Measurements from ENCODE around the gene FGD2.
"Not testable (repeated sequence)": the region's sequence is repeated elsewhere in the genome, so short reads cannot be mapped to it uniquely, and the experiment has no call there.

The FGD2 gene

DNA sequence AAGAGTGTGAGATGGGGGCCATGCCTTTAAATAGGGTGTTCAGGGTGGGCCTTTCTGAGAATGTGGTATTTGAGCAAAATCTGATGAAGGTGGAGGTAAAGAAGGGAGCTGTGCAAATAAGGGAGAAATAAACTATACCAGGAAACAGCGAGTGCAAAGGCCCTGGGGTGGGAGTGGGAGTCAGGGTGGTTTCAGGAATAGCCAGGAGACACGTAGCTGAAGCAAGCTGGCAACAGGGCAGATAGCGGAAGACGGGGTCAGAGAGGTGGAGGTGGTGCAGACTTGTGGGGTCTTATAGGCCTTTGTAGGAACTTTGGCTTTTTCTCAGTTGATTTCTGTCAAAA, 51.6 kb downstream of the FGD2 start:
- DNase-seq: no peak

- no peak for DNase-seq
These were observed 52.2 kb downstream of the FGD2 start for GRCh38 chr6:37057678-37058077.

DNA sequence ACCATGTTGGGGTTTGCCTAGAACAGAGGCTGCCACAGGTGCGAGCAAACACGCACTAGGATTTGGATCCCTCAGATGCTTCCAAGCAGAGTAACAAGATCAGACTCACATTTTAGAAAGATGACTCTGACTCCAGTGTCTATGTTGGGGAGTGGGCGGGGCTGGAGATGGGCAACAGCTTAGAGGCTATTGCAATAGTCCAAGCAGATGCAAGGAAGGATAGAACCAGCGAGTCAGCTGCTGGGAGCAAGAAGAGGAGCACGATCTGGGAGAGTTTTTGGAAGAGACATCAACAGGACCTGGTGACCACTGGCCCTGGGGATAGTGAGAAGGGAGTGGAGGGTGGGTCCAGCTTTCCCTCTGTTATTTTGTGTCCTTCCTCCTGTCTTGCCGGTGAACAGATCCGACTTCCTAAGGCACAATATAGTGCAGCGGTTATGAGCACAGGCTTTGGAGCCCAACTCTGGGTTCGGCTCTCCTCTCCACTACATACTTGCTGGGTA, 52.7 kb downstream of the FGD2 start:
- no peak for DNase-seq

GRCh38 chr6:37058984-37059343, 53.5 kb downstream of the FGD2 start:
- not testable (repeated sequence) for DNase-seq

- DNase-seq: peak in 26 of 56 donors; percentile 8 to 60 (median 23)
These were observed 54.1 kb downstream of the FGD2 start for GRCh38 chr6:37059344-37060194.

DNA sequence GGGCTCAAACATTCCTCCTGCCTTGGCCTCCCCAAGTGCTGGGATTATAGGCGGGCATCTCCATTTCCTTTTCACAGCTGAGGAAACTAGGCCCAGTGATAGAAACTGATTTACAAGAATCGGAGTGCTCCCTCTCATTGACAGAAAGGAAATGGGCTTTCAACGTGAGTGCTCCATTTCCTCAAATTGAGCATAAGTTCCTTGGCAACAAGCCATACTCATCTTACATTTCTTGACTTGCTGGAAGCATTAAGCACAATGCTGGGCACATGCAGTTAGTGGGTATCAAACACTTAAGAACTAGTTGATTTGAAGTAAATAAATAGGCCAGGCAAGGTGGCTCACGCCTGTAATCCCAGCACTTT, 54.7 kb downstream of the FGD2 start:
- DNase-seq: no peak

DNA sequence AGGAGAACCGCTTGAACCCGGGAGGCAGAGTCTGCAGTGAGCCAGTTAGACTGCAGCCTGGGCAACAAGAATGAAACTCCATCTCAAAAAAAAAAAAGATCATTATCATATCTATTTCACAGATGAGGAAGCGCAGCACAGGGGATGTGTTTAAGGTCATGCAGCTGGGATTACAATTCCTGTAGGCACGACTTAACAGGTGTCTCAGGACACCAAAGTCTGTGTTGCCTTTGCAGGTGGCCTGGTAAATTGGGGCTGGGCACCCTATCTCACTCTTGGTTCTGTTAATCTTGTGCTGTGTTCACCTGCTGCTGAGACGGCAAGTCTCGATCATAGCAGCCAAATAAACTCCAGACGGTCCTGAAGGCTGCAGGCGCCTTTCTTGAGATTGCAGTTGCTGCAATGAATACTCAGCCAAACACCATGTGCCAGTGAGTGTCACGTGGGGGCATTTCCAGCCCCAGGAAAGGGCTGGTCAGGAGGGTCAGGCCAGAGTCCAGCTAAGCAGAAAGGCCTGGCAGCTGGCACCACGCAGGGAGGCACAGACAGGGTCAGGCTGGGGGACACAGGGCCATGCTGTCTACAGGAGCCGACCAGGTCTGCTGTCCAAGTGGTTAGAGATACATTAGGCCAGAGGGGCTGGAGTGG, 55.8 kb downstream of the FGD2 start:
- DNase-seq: peak in 41 of 56 donors; percentile 5 to 80 (median 34)

GRCh38 chr6:37062424-37062823, 57.0 kb downstream of the FGD2 start:
- DNase-seq: no peak

- no peak for DNase-seq
These were observed 63.2 kb downstream of the FGD2 start for GRCh38 chr6:37068356-37069270.

DNA sequence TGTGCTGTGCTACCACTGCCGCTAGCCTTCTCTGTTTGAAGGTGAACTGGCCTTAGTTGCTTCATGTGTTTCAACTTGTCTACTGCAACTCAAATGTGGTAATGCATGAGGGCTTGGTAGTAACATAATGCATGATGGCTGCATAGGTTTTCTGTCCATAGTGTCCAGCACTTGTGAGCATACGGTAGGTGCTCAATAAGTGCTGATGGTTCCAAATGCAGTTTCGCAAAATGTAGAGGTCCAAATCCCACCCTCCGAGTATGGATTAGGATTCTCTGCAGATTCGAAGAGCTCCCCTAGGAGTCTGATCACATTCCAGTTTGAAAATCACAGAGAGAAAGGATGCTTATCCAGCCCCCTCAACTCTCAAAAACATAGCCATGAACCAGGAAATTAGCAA, 64.2 kb downstream of the FGD2 start:
- DNase-seq: no peak

DNA sequence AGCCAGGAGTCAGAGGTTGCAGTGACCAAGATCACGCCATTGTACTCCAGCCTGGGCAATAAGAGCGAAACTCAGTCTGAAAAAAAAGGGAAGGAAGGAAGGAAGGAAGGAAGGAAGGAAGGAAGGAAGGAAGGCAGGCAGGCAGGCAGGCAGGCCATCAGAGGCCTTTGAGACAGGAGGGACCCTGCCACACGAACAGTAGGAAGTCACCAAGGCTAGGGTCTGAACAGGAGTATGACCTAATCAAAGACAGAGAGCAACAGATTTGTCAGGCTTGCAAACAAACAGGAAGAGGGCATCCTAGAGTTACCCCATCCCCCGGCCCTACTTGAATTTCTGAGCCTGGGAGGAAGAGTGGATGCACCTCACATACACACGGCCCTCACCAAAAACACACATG, 67.1 kb downstream of the FGD2 start:
- no peak for DNase-seq

DNA sequence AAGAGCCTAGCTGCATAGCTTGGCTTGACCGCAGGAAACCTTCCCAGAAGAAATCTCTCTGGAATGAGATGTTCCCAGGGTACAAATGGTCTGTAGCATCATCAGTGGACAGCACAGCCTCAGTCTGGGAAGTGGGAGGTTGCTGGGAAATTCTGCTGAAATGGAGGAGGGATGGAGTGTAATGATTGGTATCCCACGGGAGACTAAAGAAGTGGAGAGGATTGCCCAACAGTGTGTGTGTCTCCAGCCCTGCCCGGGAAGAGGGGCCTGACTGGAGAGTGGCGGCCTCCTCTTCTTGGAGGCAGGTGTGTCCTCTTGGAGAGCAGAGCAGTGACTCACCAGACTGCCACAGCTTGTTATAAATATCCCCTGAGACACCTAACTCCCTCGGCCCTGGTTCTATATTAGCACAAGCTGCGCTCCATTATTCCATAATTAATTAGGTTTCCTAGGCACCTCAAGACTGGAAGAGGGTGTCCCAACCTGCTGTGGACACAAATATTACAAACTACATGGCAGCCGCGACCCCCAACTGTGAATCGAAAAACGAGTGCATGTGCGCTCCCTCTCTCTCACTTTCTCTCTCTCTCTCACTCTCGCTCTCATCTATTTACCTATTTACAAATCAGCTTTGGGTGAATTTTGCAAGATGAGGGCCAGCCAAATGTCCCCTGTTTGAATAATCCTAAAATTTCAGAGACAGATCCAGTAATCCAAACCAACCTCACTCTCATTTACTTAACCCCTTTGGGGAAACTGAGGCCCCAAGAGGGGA, 68.8 kb downstream of the FGD2 start:
- DNase-seq: no peak

- no peak for DNase-seq
These were observed 71.9 kb downstream of the FGD2 start for GRCh38 chr6:37077191-37077904.

GRCh38 chr6:37077905-37078296, 72.4 kb downstream of the FGD2 start:
- peak in 3 of 56 donors; percentile 7 to 32 (median 15) for DNase-seq
